GM18951 (cell line): ENCODE data around the gene AVPR2.

ENCODE experiments used
- POLR2A ChIP-seq: IDR thresholded peaks from 4 replicates; pipeline ENCODE4 v1.6.1; 2011; ENCODE audit warnings: mild to moderate bottlenecking; ENCODE audit not compliant: insufficient read length, insufficient read depth; ENCODE audit errors: extremely low read depth
- in situ Hi-C: fragments of 300-500 bp; cut with MboI; formaldehyde crosslinking; loops from one replicate; pipeline ENCODE4 v1.12.0; 2022; ENCODE audit warnings: low sequenced_read_pairs, mixed read lengths, inconsistent platforms; ENCODE audit not compliant: unreplicated experiment

Gene AVPR2

GRCh38 chrX:153954558-153955227, 50.2 kb downstream of the AVPR2 start:
- TF ChIP-seq POLR2A: no peak
- in situ Hi-C loops: loop anchor here (10.0 kb wide), 1 partner anchor 170 kb away; the partner anchor contains the start of gene SRPK3

DNA sequence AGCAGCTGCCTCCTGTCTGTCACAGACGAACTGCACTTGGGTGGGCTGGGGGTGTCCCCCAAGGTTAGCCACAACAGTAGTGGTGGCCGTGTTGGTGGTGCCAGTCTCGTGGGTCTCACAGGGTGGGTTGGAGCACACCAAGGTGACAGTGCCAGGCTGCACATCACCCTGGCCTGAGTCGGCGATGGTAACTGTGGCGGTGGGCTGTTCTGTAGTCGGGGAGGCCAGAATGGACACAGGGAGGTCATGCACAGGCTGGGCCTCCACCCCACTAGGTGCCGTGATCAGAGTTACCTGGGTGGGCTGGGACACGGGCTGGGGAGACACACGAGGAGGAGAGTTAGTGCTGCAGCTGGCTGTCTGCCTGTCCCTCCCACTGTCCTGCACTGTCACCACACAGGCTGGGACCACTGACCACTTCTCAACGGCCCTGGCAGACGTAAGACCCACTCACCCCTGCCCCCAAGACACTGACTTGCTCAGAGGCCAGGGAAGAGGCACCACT, 50.8 kb downstream of the AVPR2 start:
- in situ Hi-C loops: loop anchor here (10.0 kb wide), 1 partner anchor 170 kb away; the partner anchor contains the start of gene SRPK3
- TF ChIP-seq POLR2A: no peak

GRCh38 chrX:153956044-153956907, 51.8 kb downstream of the AVPR2 start:
- in situ Hi-C loops: loop anchor here (10.0 kb wide), 1 partner anchor 171 kb away; the partner anchor contains the start of gene SRPK3
- no peak for TF ChIP-seq POLR2A
